MM.1S (cell line): ENCODE data around the gene GLRX3.
"Not testable (repeated sequence)": the region's sequence is repeated elsewhere in the genome, so short reads cannot be mapped to it uniquely, and the experiment has no call there.

Source experiments
- CTCF ChIP-seq: fragments of 300-600 bp; sonication (generic); IDR thresholded peaks from 2 replicates; pipeline ENCODE4 v1.5.1; 2016; ENCODE audit warnings: antibody characterized with exemption, low read length, mixed read lengths
- EZH2 ChIP-seq: fragments of 300-600 bp; sonication (generic); optimal IDR thresholded peaks from 2 replicates; pipeline ENCODE3; 2017; ENCODE audit warnings: low read depth, mild to moderate bottlenecking, antibody characterized with exemption, low read length, mixed read lengths
- EZH2phosphoT487 ChIP-seq: fragments of 300-600 bp; sonication (generic); IDR thresholded peaks from 2 replicates; pipeline ENCODE4 v1.6.1; 2018; ENCODE audit warnings: antibody characterized with exemption, low read length

GRCh38 chr10:130116942-130117341, 19.2 kb upstream of the GLRX3 start:
- not testable (repeated sequence) for TF ChIP-seq CTCF, EZH2, EZH2phosphoT487
